HCT116 (cell line): ENCODE results near the gene P2RX7. TPM values are rescaled to one million over a fixed set of nuclear protein-coding genes. Genes with fewer than 3 reads are reported as not detected.

Source experiments
- ATAC-seq: fragments of 200-7000 bp; cut with Tn5 transposase; 2 replicates; pipeline ENCODE4 v1.9.1; 2020; ENCODE audit warnings: mild to moderate bottlenecking, moderate library complexity
- BruUV-seq: library from RNA; stranded (reverse); fragments of 400-500 nt; replicated peaks from 2 replicates; lab custom pipeline; 2021; lab: Mats Ljungman, UMichigan
- CTCF ChIA-PET: fragments of 300-600 bp; sonication (Branson Sonifier 250); formaldehyde crosslinking; loops from one replicate; lab custom pipeline; 2021; ENCODE audit warnings: antibody characterized with exemption; lab: Charles Lee
- POLR2A ChIA-PET: fragments of 300-600, 350-600 bp; sonication (Branson Sonifier 250); formaldehyde crosslinking; loops from one replicate; lab custom pipeline; 2021; ENCODE audit warnings: antibody characterized with exemption; lab: Charles Lee
- RAD21 ChIA-PET, 2 experiments: fragments of 300-600 bp; sonication (Branson Sonifier 250); formaldehyde crosslinking; loops; one replicate each; lab custom pipeline; 2023; ENCODE audit warnings: low total read pairs in 2 of 2; ENCODE audit not compliant: uncharacterized antibody in 2 of 2, unreplicated experiment in 2 of 2, low non-redundant PET in 1 of 2; lab: Charles Lee
- DNase-seq: peaks from one replicate; pipeline ENCODE4 v3.0.0-alpha.2; 2010; ENCODE audit warnings: low read depth, low spot score
- H2AFZ ChIP-seq: fragments of 200-600 bp; shearing (Covaris generic), sonication (generic); 2 replicates; pipeline ENCODE4 v1.6.1; 2017; ENCODE audit warnings: low read depth, mixed run types, mixed read lengths, antibody characterized with exemption, low read length; ENCODE audit not compliant: poor library complexity, severe bottlenecking
- H3K27ac ChIP-seq: 2 replicates; pipeline ENCODE4 v1.5.1; 2012; ENCODE audit warnings: low read depth, low read length
- H3K27me3 ChIP-seq: fragments of 200-600 bp; sonication (generic); 2 replicates; pipeline ENCODE4 v1.6.1; 2016; ENCODE audit warnings: mixed run types, low read length, mixed read lengths; ENCODE audit not compliant: insufficient read depth
- H3K36me3 ChIP-seq, 2 experiments: fragments of 200-500 bp in 1 of 2; fragments of 200-600 bp in 1 of 2; sonication (Bioruptor generic) in 1 of 2; sonication (generic) in 1 of 2; 2 replicates each; pipeline versions ENCODE4 v1.5.1 to v1.6.1; 2014 to 2016; ENCODE audit warnings: low read length in 2 of 2, inconsistent platforms in 1 of 2, mixed read lengths in 1 of 2, mixed run types in 1 of 2; ENCODE audit not compliant: insufficient read depth in 2 of 2, control insufficient read depth in 1 of 2
- H3K4me1 ChIP-seq, 2 experiments: fragments of 200-600 bp in 1 of 2; sonication (generic) in 1 of 2; 2 replicates each; pipeline versions ENCODE4 v1.5.1 to v1.6.1; 2012 to 2017; ENCODE audit warnings: low read length in 2 of 2, inconsistent platforms in 1 of 2, mild to moderate bottlenecking in 1 of 2, mixed read lengths in 1 of 2, mixed run types in 1 of 2, moderate library complexity in 1 of 2; ENCODE audit not compliant: insufficient read depth in 2 of 2, control insufficient read depth in 1 of 2
- H3K4me2 ChIP-seq: fragments of 200-600 bp; sonication (generic); 2 replicates; pipeline ENCODE4 v1.6.1; 2017; ENCODE audit warnings: mixed run types, low read length, mixed read lengths
- H3K4me3 ChIP-seq, 2 experiments: fragments of 200-600 bp in 1 of 2; sonication (generic) in 1 of 2; replicated peaks in 1 of 2; 2 replicates each; pipeline ENCODE4 v1.5.1; 2011 to 2016; ENCODE audit warnings: low read length in 2 of 2, control low read depth in 1 of 2, low read depth in 1 of 2, mild to moderate bottlenecking in 1 of 2, mixed read lengths in 1 of 2, mixed run types in 1 of 2
- H3K79me2 ChIP-seq: fragments of 200-600 bp; sonication (generic); 2 replicates; pipeline ENCODE4 v1.6.1; 2017; ENCODE audit warnings: mild to moderate bottlenecking, mixed run types, low read length, moderate library complexity, mixed read lengths; ENCODE audit not compliant: insufficient read depth
- H3K9ac ChIP-seq: fragments of 200-600 bp; sonication (generic); 2 replicates; pipeline ENCODE4 v1.6.1; 2016; ENCODE audit warnings: low read length, mixed read lengths
- H3K9me2 ChIP-seq: fragments of 200-600 bp; sonication (generic), shearing (Covaris generic); 2 replicates; pipeline ENCODE4 v1.6.1; 2017; ENCODE audit warnings: mixed run types, mild to moderate bottlenecking, moderate library complexity; ENCODE audit not compliant: insufficient read depth
- H3K9me3 ChIP-seq, 2 experiments: fragments of 200-500 bp in 1 of 2; fragments of 200-600 bp in 1 of 2; sonication (Bioruptor generic) in 1 of 2; sonication (generic) in 1 of 2; 2 replicates each; pipeline ENCODE4 v1.6.1; 2014 to 2017; ENCODE audit warnings: low read length in 2 of 2, mixed read lengths in 2 of 2, inconsistent platforms in 1 of 2, low read depth in 1 of 2, mild to moderate bottlenecking in 1 of 2, mixed run types in 1 of 2, moderate library complexity in 1 of 2; ENCODE audit not compliant: control insufficient read depth in 1 of 2, insufficient read depth in 1 of 2
- H4K20me1 ChIP-seq: fragments of 200-600 bp; sonication (generic), shearing (Covaris generic); 2 replicates; pipeline ENCODE4 v1.6.1; 2017; ENCODE audit warnings: mixed run types, mild to moderate bottlenecking, moderate library complexity; ENCODE audit not compliant: insufficient read depth
- ATF3 ChIP-seq: IDR thresholded peaks from 2 replicates; pipeline ENCODE4 v1.6.1; 2012
- CBX3 ChIP-seq: IDR thresholded peaks from 2 replicates; pipeline ENCODE4 v1.6.1; 2012; ENCODE audit warnings: low read depth
- CEBPB ChIP-seq: IDR thresholded peaks from 2 replicates; pipeline ENCODE4 v1.6.1; 2012; ENCODE audit warnings: low read depth
- CTCF ChIP-seq, 3 experiments: fragments of 200-600 bp in 1 of 3; sonication (generic) in 1 of 3; IDR thresholded peaks in 2 of 3; conservative IDR thresholded peaks in 1 of 3; 2 replicates each; pipeline ENCODE4 v1.5.1; 2012 to 2017; ENCODE audit warnings: low read depth in 2 of 3, low read length in 2 of 3, antibody characterized with exemption in 1 of 3, borderline replicate concordance in 1 of 3, control low read depth in 1 of 3, mild to moderate bottlenecking in 1 of 3, mixed read lengths in 1 of 3, mixed run types in 1 of 3, moderate library complexity in 1 of 3; ENCODE audit not compliant: insufficient read depth in 1 of 3
- ELF1 ChIP-seq: IDR thresholded peaks from 2 replicates; pipeline ENCODE4 v1.6.1; 2012; ENCODE audit warnings: low read depth, borderline replicate concordance
- EZH2 ChIP-seq: fragments of 200-600 bp; sonication (generic); IDR thresholded peaks from 2 replicates; pipeline ENCODE4 v1.6.1; 2017; ENCODE audit warnings: antibody characterized with exemption, mixed run types
- EZH2phosphoT487 ChIP-seq: fragments of 200-600 bp; IDR thresholded peaks from 2 replicates; pipeline ENCODE4 v1.6.1; 2018; ENCODE audit warnings: antibody characterized with exemption, borderline replicate concordance
- FOSL1 ChIP-seq: IDR thresholded peaks from 2 replicates; pipeline ENCODE4 v1.6.1; 2012; ENCODE audit warnings: low read depth
- JUND ChIP-seq: IDR thresholded peaks from 2 replicates; pipeline ENCODE4 v1.6.1; 2012
- REST ChIP-seq: IDR thresholded peaks from 2 replicates; pipeline ENCODE4 v1.6.1; 2012; ENCODE audit warnings: low read depth
- SIN3A ChIP-seq: IDR thresholded peaks from 2 replicates; pipeline ENCODE4 v1.6.1; 2012; ENCODE audit warnings: low read depth
- SP1 ChIP-seq: IDR thresholded peaks from 2 replicates; pipeline ENCODE4 v1.6.1; 2012; ENCODE audit warnings: low read depth
- SRF ChIP-seq: IDR thresholded peaks from 2 replicates; pipeline ENCODE4 v1.6.1; 2012; ENCODE audit warnings: low read depth
- YY1 ChIP-seq: IDR thresholded peaks from 2 replicates; pipeline ENCODE4 v1.6.1; 2011; ENCODE audit warnings: low read length, low read depth, moderate library complexity, mild to moderate bottlenecking; ENCODE audit not compliant: insufficient replicate concordance; ENCODE audit errors: extremely low read depth
- ZFX ChIP-seq: fragments of 450-650 bp; IDR thresholded peaks from 2 replicates; pipeline ENCODE4 v1.6.1; 2017
- ZNF274 ChIP-seq: fragments of 200-500 bp; sonication (Bioruptor generic); IDR thresholded peaks from 2 replicates; pipeline ENCODE4 v1.6.1; 2014; ENCODE audit warnings: mild to moderate bottlenecking, low read depth, low read length, inconsistent platforms
- intact Hi-C: fragments of 100-400 bp; cut with micrococcal nuclease; formaldehyde crosslinking; loops from 2 replicates; pipeline ENCODE4 v1.10.0; 2022
- total RNA-seq: library from RNA; stranded (reverse); gene quantifications from one replicate; pipeline ENCODE4 v1.2.1, GENCODE V29; 2021; ENCODE audit not compliant: unreplicated experiment
- TF ChIP-seq, protein P1 (sequence below): IDR thresholded peaks from 2 replicates; pipeline ENCODE4 v1.6.1; 2012

P2RX7 gene
- total RNA-seq, 1 experiment from 2014 or later = 1.5 TPM

DNA sequence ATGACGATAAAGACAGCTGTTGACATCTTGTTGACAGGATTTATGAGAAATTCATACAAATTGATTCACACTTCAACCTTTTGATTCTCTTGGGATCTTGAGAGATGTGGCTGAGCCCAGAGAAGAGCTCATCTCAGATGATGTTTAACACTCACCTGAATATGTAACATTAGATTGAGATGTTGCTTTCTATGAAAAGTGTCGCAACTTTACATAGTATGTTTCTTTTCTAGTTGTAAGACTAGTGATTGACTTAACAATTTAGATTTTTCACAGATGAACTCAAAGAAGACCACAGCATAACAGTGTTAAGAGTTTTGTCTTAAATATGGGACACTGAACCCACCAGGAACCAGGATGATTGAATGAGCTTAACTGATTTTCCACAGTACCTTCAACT, 40.6 kb upstream of the P2RX7 start:
- no peaks in the 10 kb centered on the region for H3K79me2 ChIP-seq
- H3K4me1 ChIP-seq = peaks cover 3 to 20% of the 10 kb centered on the region in 2 experiments; a peak in 3 of 4 replicates
- H2AFZ ChIP-seq = no peak overlapping the region
- intact Hi-C loops = no loop called here
- no peak overlapping the region for H3K27ac ChIP-seq
- ChIA-PET RAD21 (no interaction called here), CTCF (interaction anchor here (1.0 kb wide), 1 partner anchor 31 kb away, joined by 4 read pairs; no protein-coding TSS in a partner anchor), POLR2A (no interaction called here)
- ATAC-seq (no peak), DNase-seq (no peak)
- no peak overlapping the region for H3K4me3 ChIP-seq
- TF ChIP-seq ATF3 (no peak), EZH2phosphoT487 (no peak), CTCF (IDR thresholded peaks at IDR 0.05 in 2 of 3, conservative IDR thresholded peaks at IDR 0.05 in 1 of 3; ENCODE audit: borderline replicate concordance in 1 of 3, insufficient read depth in 1 of 3, low read depth in 2 of 3, low read length in 2 of 3) (no peak), YY1 (no peak), SP1 (no peak), SRF (no peak), ELF1 (no peak), ZFX (no peak), REST (no peak), CEBPB (no peak), SIN3A (no peak), ZNF274 (no peak), FOSL1 (no peak), JUND (no peak), CBX3 (no peak), EZH2 (no peak)
- TF ChIP-seq, protein P1, sequence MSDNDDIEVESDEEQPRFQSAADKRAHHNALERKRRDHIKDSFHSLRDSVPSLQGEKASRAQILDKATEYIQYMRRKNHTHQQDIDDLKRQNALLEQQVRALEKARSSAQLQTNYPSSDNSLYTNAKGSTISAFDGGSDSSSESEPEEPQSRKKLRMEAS = no peak
- no peak overlapping the region for H3K9ac ChIP-seq
- no peaks in the 10 kb centered on the region for H3K36me3 ChIP-seq
- H3K9me3 ChIP-seq = no peaks in the 10 kb centered on the region
- BruUV-seq = no TSS peak
- H3K9me2 ChIP-seq = no peaks in the 10 kb centered on the region
- no peaks in the 10 kb centered on the region for H4K20me1 ChIP-seq
- no peaks in the 10 kb centered on the region for H3K27me3 ChIP-seq
- no peak overlapping the region for H3K4me2 ChIP-seq
